Osteoblast (primary cell): Measurements from ENCODE around the gene INSC. TPM values are rescaled to one million over a fixed set of nuclear protein-coding genes. Genes with fewer than 3 reads are reported as not detected.
A peak's percentile ranks its signal among the peaks of the same experiment; 100 is the strongest.

Experiments used
- DNase-seq: peaks from one replicate; pipeline ENCODE4 v3.0.0; 2011; ENCODE audit warnings: low spot score, mixed read lengths; ENCODE audit not compliant: insufficient read length; ENCODE audit errors: missing footprints
- H2AFZ ChIP-seq: 2 replicates; pipeline ENCODE4 v1.6.0; 2011; ENCODE audit warnings: mild to moderate bottlenecking, low read length
- H3K27ac ChIP-seq: 2 replicates; pipeline ENCODE4 v1.5.1; 2011; ENCODE audit warnings: mild to moderate bottlenecking, low read depth, low read length, moderate library complexity
- H3K27me3 ChIP-seq: 2 replicates; pipeline ENCODE4 v1.6.0; 2012; ENCODE audit warnings: mild to moderate bottlenecking, control low read depth, inconsistent platforms, low read length, moderate library complexity; ENCODE audit not compliant: insufficient read depth
- H3K36me3 ChIP-seq: 2 replicates; pipeline ENCODE4 v1.5.1; 2011; ENCODE audit warnings: mild to moderate bottlenecking, low read length, control low read depth, moderate library complexity; ENCODE audit not compliant: insufficient read depth
- H3K4me1 ChIP-seq: 2 replicates; pipeline ENCODE4 v1.5.1; 2011; ENCODE audit warnings: mild to moderate bottlenecking, low read length, control low read depth, moderate library complexity; ENCODE audit not compliant: insufficient read depth
- H3K4me2 ChIP-seq: 2 replicates; pipeline ENCODE4 v1.6.0; 2011; ENCODE audit warnings: mild to moderate bottlenecking, low read length; ENCODE audit not compliant: insufficient read depth
- H3K4me3 ChIP-seq: fragments of 200-600 bp; sonication (generic); 3 replicates; pipeline ENCODE4 v1.5.1; 2012; ENCODE audit warnings: mild to moderate bottlenecking, low read length, inconsistent platforms; ENCODE audit not compliant: insufficient read depth
- H3K79me2 ChIP-seq: 2 replicates; pipeline ENCODE4 v1.6.0; 2012; ENCODE audit warnings: mild to moderate bottlenecking, low read length, control low read depth, inconsistent platforms; ENCODE audit not compliant: insufficient read depth
- H3K9me3 ChIP-seq: 2 replicates; pipeline ENCODE4 v1.5.1; 2011; ENCODE audit warnings: low read depth, low read length, control low read depth
- H4K20me1 ChIP-seq: 2 replicates; pipeline ENCODE4 v1.6.0; 2012; ENCODE audit warnings: mild to moderate bottlenecking, low read length, control low read depth; ENCODE audit not compliant: insufficient read depth
- CTCF ChIP-seq: IDR thresholded peaks from 2 replicates; pipeline ENCODE4 v1.5.1; 2011; ENCODE audit warnings: mild to moderate bottlenecking, low read depth, low read length, moderate library complexity; ENCODE audit errors: extremely low read depth
- total RNA-seq: library from RNA; depleted of rRNA; stranded (reverse); fragments of >200 nt; gene quantifications from 2 replicates; pipeline ENCODE4 v1.2.3, GENCODE V29; 2012

Gene INSC
- total RNA-seq, 1 donor, result 0.72 TPM

GRCh38 chr11:15111215-15111614, 3.5 kb upstream of the INSC start:
- TF ChIP-seq CTCF, result no peak
- Histone ChIP-seq H3K4me3 (no peak overlapping the region), H4K20me1 (no peaks in the 10 kb centered on the region), H3K27ac (no peak overlapping the region), H3K36me3 (no peaks in the 10 kb centered on the region), H3K4me2 (no peak overlapping the region), H3K79me2 (no peaks in the 10 kb centered on the region), H3K27me3 (no peaks in the 10 kb centered on the region), H2AFZ (no peak overlapping the region), H3K4me1 (peaks cover 23% of the 10 kb centered on the region), H3K9me3 (no peaks in the 10 kb centered on the region)
- DNase-seq, result no peak

- no peak overlapping the region for H3K4me2 ChIP-seq
- no peak overlapping the region for H3K27ac ChIP-seq
- H3K79me2 ChIP-seq, result no peaks in the 10 kb centered on the region
- peak; percentile 73 for DNase-seq
- no peaks in the 10 kb centered on the region for H3K36me3 ChIP-seq
- H4K20me1 ChIP-seq, result no peaks in the 10 kb centered on the region
- no peak for TF ChIP-seq CTCF
- peaks cover 14% of the 10 kb centered on the region for H3K4me1 ChIP-seq
- H3K9me3 ChIP-seq, result no peaks in the 10 kb centered on the region
- H2AFZ ChIP-seq, result no peak overlapping the region
- no peak overlapping the region for H3K4me3 ChIP-seq
- no peaks in the 10 kb centered on the region for H3K27me3 ChIP-seq
Measured at GRCh38 chr11:15112131-15112541, 2.6 kb upstream of the INSC start.

GRCh38 chr11:15113381-15113780, 1.3 kb upstream of the INSC start:
- no peak overlapping the region for H2AFZ ChIP-seq
- H3K36me3 ChIP-seq, result no peaks in the 10 kb centered on the region
- no peak overlapping the region for H3K4me2 ChIP-seq
- H4K20me1 ChIP-seq, result no peaks in the 10 kb centered on the region
- no peak overlapping the region for H3K4me3 ChIP-seq
- H3K79me2 ChIP-seq, result no peaks in the 10 kb centered on the region
- DNase-seq, result no peak
- H3K9me3 ChIP-seq, result no peaks in the 10 kb centered on the region
- H3K4me1 ChIP-seq, result peaks cover 2% of the 10 kb centered on the region
- no peaks in the 10 kb centered on the region for H3K27me3 ChIP-seq
- TF ChIP-seq CTCF, result no peak
- no peak overlapping the region for H3K27ac ChIP-seq

- no peak overlapping the region for H2AFZ ChIP-seq
- no peak overlapping the region for H3K4me3 ChIP-seq
- no peak overlapping the region for H3K4me2 ChIP-seq
- no peak for TF ChIP-seq CTCF
- H3K79me2 ChIP-seq, result no peaks in the 10 kb centered on the region
- DNase-seq, result no peak
- no peaks in the 10 kb centered on the region for H3K27me3 ChIP-seq
- no peak overlapping the region for H3K27ac ChIP-seq
- no peaks in the 10 kb centered on the region for H4K20me1 ChIP-seq
- H3K36me3 ChIP-seq, result no peaks in the 10 kb centered on the region
- H3K9me3 ChIP-seq, result no peaks in the 10 kb centered on the region
- H3K4me1 ChIP-seq, result peaks cover 12% of the 10 kb centered on the region
Measured at GRCh38 chr11:15115686-15116085, 963 bp downstream of the INSC start.
